Measurements from ENCODE around the gene RBM33. TPM values are rescaled to one million over a fixed set of nuclear protein-coding genes. Genes with fewer than 3 reads are reported as not detected.

The RBM33 gene
- 20.6 to 27.8 TPM (median 24.8 TPM) in 5 replicates for total RNA-seq (2022; extraction: Qiagen RNA extraction; ENCODE audit: low read depth)

GRCh38 chr7:155644178-155644970 lies at the start of gene RBM33:
TSS of gene RBM33 (plus strand) at chr7:155644661. CDS start at chr7:155644877, 216 bp downstream.

GRCh38 chr7:155811895-155812761 lies 167.7 kb downstream of the RBM33 start, which contains the start of gene SHH:
TSS of gene SHH (minus strand) at chr7:155812463. CDS start at chr7:155812122, 341 bp downstream.

Other genes with a start within 250 kb of the RBM33 start
- 0.41 to 0.99 TPM (median 0.94 TPM) in 5 replicates for gene EN2, start 186.5 kb upstream of the RBM33 start, total RNA-seq (2022; extraction: Qiagen RNA extraction; ENCODE audit: low read depth)
- not detected in 5 replicates for gene CNPY1, start 98.1 kb upstream of the RBM33 start, total RNA-seq (2022; extraction: Qiagen RNA extraction; ENCODE audit: low read depth)
- gene SHH, start 167.8 kb downstream of the RBM33 start, total RNA-seq (2022; extraction: Qiagen RNA extraction; ENCODE audit: low read depth) = 0.48 to 0.96 TPM (median 0.74 TPM) in 5 replicates

All from A549 treated with GW870086 at 1 μM for 4 hours (cell line).